K562 (cell line): ENCODE data around the gene ERLEC1. TPM values are rescaled to one million over a fixed set of nuclear protein-coding genes. Genes with fewer than 3 reads are reported as not detected.

Experiments
- CCNT2 ChIP-seq: IDR thresholded peaks from 2 replicates; pipeline ENCODE4 v1.6.1; 2011; ENCODE audit warnings: borderline replicate concordance, low read depth, mild to moderate bottlenecking, moderate library complexity, mixed read lengths, low read length; ENCODE audit not compliant: insufficient read length; ENCODE audit errors: extremely low read depth
- CREM ChIP-seq: IDR thresholded peaks from 2 replicates; pipeline ENCODE4 v1.6.1; 2014; ENCODE audit warnings: antibody characterized with exemption, low read depth
- DIDO1 ChIP-seq: fragments of 450-650 bp; IDR thresholded peaks from 2 replicates; pipeline ENCODE4 v1.6.1; 2016; ENCODE audit warnings: low read depth, missing biosample characterization, missing genetic modification characterization
- ETV5 ChIP-seq: sonication (generic); formaldehyde crosslinking; IDR thresholded peaks from 2 replicates; pipeline ENCODE4 v1.4.0; 2020; ENCODE audit warnings: low read depth, mild to moderate bottlenecking, missing genetic modification reagents
- GATA2 ChIP-seq: sonication (generic); formaldehyde crosslinking; IDR thresholded peaks from 2 replicates; pipeline ENCODE4 v1.4.0; 2020; ENCODE audit warnings: mild to moderate bottlenecking, missing genetic modification reagents
- GATAD2A ChIP-seq: fragments of 450-650 bp; IDR thresholded peaks from 2 replicates; pipeline ENCODE4 v1.6.1; 2017
- GMEB1 ChIP-seq: fragments of 250-450 bp; sonication (Bioruptor Pico); IDR thresholded peaks from 2 replicates; pipeline ENCODE4 v1.4.0; 2020; ENCODE audit warnings: mild to moderate bottlenecking
- KDM5B ChIP-seq: fragments of 200-600 bp; sonication (generic); IDR thresholded peaks from 2 replicates; pipeline ENCODE4 v1.6.1; 2012; ENCODE audit warnings: low read depth, mild to moderate bottlenecking, moderate library complexity, low read length, control low read depth, inconsistent platforms; ENCODE audit not compliant: insufficient replicate concordance
- LARP7 ChIP-seq: fragments of 450-650 bp; IDR thresholded peaks from 2 replicates; pipeline ENCODE4 v1.6.1; 2016
- MCM3 ChIP-seq: fragments of 450-650 bp; IDR thresholded peaks from 2 replicates; pipeline ENCODE4 v1.6.1; 2016
- NBN ChIP-seq: fragments of 450-650 bp; IDR thresholded peaks from 2 replicates; pipeline ENCODE4 v1.6.1; 2016; ENCODE audit warnings: low read depth, mild to moderate bottlenecking
- PCBP1 ChIP-seq: fragments of 200-400 bp; formaldehyde crosslinking; IDR thresholded peaks from 2 replicates; pipeline ENCODE4 v1.6.1; 2018; ENCODE audit warnings: mild to moderate bottlenecking, low read depth, low read length; ENCODE audit not compliant: poor library complexity, severe bottlenecking
- PHF21A ChIP-seq: fragments of 450-650 bp; IDR thresholded peaks from 2 replicates; pipeline ENCODE4 v1.6.1; 2017; ENCODE audit warnings: low read depth, borderline replicate concordance
- PHF8 ChIP-seq: fragments of 200-600 bp; sonication (generic); IDR thresholded peaks from 2 replicates; pipeline ENCODE4 v1.6.1; 2012; ENCODE audit warnings: mixed run types, mild to moderate bottlenecking, inconsistent platforms, low read length, moderate library complexity, borderline replicate concordance
- PML ChIP-seq: IDR thresholded peaks from 2 replicates; pipeline ENCODE4 v1.6.1; 2012; ENCODE audit warnings: low read length, inconsistent platforms
- RCOR1 ChIP-seq, 2 experiments: IDR thresholded peaks; 2 replicates each; pipeline ENCODE4 v1.6.1; 2012; ENCODE audit warnings: low read depth in 2 of 2, low read length in 2 of 2, borderline replicate concordance in 1 of 2, improper control_type of control experiment in 1 of 2
- SMAD4 ChIP-seq: fragments of 250-450 bp; sonication (Bioruptor Pico); conservative IDR thresholded peaks from 2 replicates; pipeline ENCODE4 v1.8.0; 2021; ENCODE audit warnings: inconsistent platforms, mild to moderate bottlenecking, moderate library complexity
- SMARCA4 ChIP-seq: fragments of 450-650 bp; IDR thresholded peaks from 2 replicates; pipeline ENCODE4 v1.6.1; 2016
- TGIF2 ChIP-seq: sonication (generic); formaldehyde crosslinking; IDR thresholded peaks from 2 replicates; pipeline ENCODE4 v1.8.1; 2022; ENCODE audit warnings: mild to moderate bottlenecking, missing genetic modification reagents, moderate library complexity
- TOE1 ChIP-seq, 2 experiments: fragments of 450-650 bp in 1 of 2; sonication (generic) in 1 of 2; formaldehyde crosslinking in 1 of 2; IDR thresholded peaks; 2 replicates each; pipeline versions ENCODE4 v1.7.1 to v1.8.0; 2016 to 2022; ENCODE audit warnings: borderline replicate concordance in 2 of 2, mild to moderate bottlenecking in 2 of 2, antibody characterized with exemption in 1 of 2, inconsistent platforms in 1 of 2, low read depth in 1 of 2, missing genetic modification reagents in 1 of 2, moderate library complexity in 1 of 2
- ZNF830 ChIP-seq: fragments of 250-450 bp; sonication (Bioruptor Pico); IDR thresholded peaks from 2 replicates; pipeline ENCODE4 v1.5.0; 2021; ENCODE audit warnings: mild to moderate bottlenecking
- polyA plus RNA-seq, 8 experiments: library from polyadenylated mRNA; depleted of rRNA in 4 of 8; stranded (reverse) in 5 of 8; unstranded in 3 of 8; fragments of >200 nt; fragmentation: Nextera tagmentation in 2 of 8; fragmentation: Illumina TruSeq in 1 of 8; extraction: Ambion mirVana in 2 of 8; extraction: Trizol in 1 of 8; gene quantifications; 2 replicates each; pipeline versions ENCODE4 v1.2.1 to v1.2.3, GENCODE V29; 2011 to 2014; ENCODE audit warnings: inconsistent platforms in 1 of 8, missing spikeins in 1 of 8
- total RNA-seq, 7 experiments: library from RNA; depleted of rRNA in 6 of 7; stranded (reverse); fragments of >200 nt in 6 of 7; fragmentation: Illumina TruSeq in 2 of 7; extraction: Trizol in 2 of 7; gene quantifications; 2 replicates each; pipeline versions ENCODE4 v1.2.1 to v1.2.3, GENCODE V29; 2011 to 2021; ENCODE audit warnings: low replicate concordance in 1 of 7
- TF ChIP-seq, protein P1 (sequence below): sonication (generic); formaldehyde crosslinking; IDR thresholded peaks from 2 replicates; pipeline ENCODE4 v1.9.0; 2022; ENCODE audit warnings: mild to moderate bottlenecking, missing genetic modification reagents
- TF ChIP-seq, protein P2 (sequence below): fragments of 450-650 bp; IDR thresholded peaks from 2 replicates; pipeline ENCODE4 v1.6.1; 2016; ENCODE audit warnings: low read depth, mild to moderate bottlenecking, moderate library complexity
- TF ChIP-seq, protein P3 (sequence below), 2 experiments: fragments of 250-450 bp in 1 of 2; fragments of 450-650 bp in 1 of 2; sonication (Bioruptor Pico) in 1 of 2; IDR thresholded peaks; 2 replicates each; pipeline versions ENCODE4 v1.6.1 to v1.8.0; 2016 to 2021; ENCODE audit warnings: mild to moderate bottlenecking in 2 of 2, moderate library complexity in 2 of 2, missing compliant biosample characterization in 1 of 2, missing genetic modification characterization in 1 of 2

The ERLEC1 gene
- total and polyA plus RNA-seq, 9 of the 15 experiments (the other 6 are each of a cell fraction or from before 2014, with no cell fraction given), result 12.0 to 41.6 (median 30.6) TPM

DNA sequence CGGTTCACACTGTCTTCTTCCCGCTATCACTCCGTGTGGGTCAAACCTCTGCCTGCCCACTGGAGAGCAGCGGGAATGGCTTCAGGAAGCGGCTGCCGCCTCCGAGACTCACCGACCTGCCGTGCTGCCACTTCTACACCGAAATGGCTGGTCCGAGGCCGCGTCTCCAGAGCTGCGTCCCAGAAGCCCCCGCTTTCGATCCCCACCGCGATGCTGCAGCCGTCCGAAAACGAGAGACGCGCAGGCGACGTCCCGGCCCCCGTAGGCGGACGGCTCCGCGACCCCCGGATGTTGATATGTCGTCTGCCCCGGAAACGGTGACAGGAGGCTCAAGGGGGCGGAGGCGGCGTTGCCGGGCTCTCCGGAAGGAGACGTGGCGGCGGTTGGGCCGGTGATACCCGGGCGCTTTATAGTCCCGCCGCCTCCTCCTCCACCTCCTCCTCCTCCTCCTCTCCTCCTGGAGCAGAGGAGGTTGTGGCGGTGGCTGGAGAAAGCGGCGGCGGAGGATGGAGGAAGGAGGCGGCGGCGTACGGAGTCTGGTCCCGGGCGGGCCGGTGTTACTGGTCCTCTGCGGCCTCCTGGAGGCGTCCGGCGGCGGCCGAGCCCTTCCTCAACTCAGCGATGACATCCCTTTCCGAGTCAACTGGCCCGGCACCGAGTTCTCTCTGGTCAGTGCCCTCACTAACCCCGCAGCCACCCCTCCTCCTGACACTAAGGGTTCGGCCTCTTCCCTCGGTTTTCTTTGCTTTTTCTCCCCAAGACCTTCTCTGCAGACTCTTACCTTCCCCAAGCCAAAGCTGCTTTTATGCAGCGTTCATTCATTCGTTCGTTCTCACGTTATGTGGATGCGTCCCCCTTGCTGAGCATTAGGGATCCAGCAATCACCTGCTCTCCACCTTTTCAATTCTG, at the start of gene ERLEC1, which contains the start of gene ASB3 (continued):
- TF ChIP-seq PHF8 (peak; percentile 89; the same call in 1 of the 2 replicates), CCNT2 (peak; percentile 44), ZNF830 (CRISPR knock-in tag) (no peak), GMEB1 (CRISPR knock-in tag) (peak; percentile 73), PCBP1 (peak; percentile 75), DIDO1 (tag) (peak; percentile 82), TGIF2 (0 out of 2 replicates have a peak, but pooled peaks have one; percentile 39), TOE1 (IDR thresholded peaks at IDR 0.05; ENCODE audit: borderline replicate concordance) (peak; percentile 70; the same call in 1 of the 2 replicates), TOE1 (CRISPR knock-in tag; IDR thresholded peaks at IDR 0.05; ENCODE audit: borderline replicate concordance, low read depth) (no peak), SMAD4 (peak; percentile 81), PHF21A (no peak), GATA2 (0 out of 2 replicates have a peak, but pooled peaks have one; percentile 9), RCOR1 (IDR thresholded peaks at IDR 0.05; ENCODE audit: borderline replicate concordance in 1 of 2, low read depth in 2 of 2, low read length in 2 of 2) (peak in 1 of 2 experiments; percentile 66; a peak in 2 of 4 replicates), MCM3 (no peak), PML (peak; percentile 48; the same call in 1 of the 2 replicates), GATAD2A (0 out of 2 replicates have a peak, but pooled peaks have one; percentile 78), CREM (peak; percentile 88), ETV5 (CRISPR knock-in tag) (peak; percentile 65; the same call in 1 of the 2 replicates), LARP7 (no peak), NBN (peak; percentile 14; the same call in 1 of the 2 replicates), SMARCA4 (0 out of 2 replicates have a peak, but pooled peaks have one; percentile 9), KDM5B (peak; percentile 84)
- TF ChIP-seq, protein P1, sequence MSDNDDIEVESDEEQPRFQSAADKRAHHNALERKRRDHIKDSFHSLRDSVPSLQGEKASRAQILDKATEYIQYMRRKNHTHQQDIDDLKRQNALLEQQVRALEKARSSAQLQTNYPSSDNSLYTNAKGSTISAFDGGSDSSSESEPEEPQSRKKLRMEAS (CRISPR knock-in tag), result peak; percentile 70; the same call in 1 of the 2 replicates
- TF ChIP-seq, protein P2, sequence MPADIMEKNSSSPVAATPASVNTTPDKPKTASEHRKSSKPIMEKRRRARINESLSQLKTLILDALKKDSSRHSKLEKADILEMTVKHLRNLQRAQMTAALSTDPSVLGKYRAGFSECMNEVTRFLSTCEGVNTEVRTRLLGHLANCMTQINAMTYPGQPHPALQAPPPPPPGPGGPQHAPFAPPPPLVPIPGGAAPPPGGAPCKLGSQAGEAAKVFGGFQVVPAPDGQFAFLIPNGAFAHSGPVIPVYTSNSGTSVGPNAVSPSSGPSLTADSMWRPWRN, result no peak
- TF ChIP-seq, protein P3, sequence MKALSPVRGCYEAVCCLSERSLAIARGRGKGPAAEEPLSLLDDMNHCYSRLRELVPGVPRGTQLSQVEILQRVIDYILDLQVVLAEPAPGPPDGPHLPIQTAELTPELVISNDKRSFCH (CRISPR knock-in tag; IDR thresholded peaks at IDR 0.05), result no peak
- TF ChIP-seq, protein P3 (tag; IDR thresholded peaks at IDR 0.05), result 0 out of 2 replicates have a peak, but pooled peaks have one; percentile 39
